CD8-positive, alpha-beta memory T cell (primary cell): Measurements from ENCODE around the gene ST14. TPM values are rescaled to one million over a fixed set of nuclear protein-coding genes. Genes with fewer than 3 reads are reported as not detected.

Experiments
- CTCF ChIA-PET: fragments of 350-600 bp; sonication (Branson Sonifier 250); formaldehyde crosslinking; loops from one replicate; lab custom pipeline; 2021; ENCODE audit warnings: antibody characterized with exemption; lab: Charles Lee
- POLR2A ChIA-PET: fragments of 350-600 bp; sonication (Branson Sonifier 250); formaldehyde crosslinking; loops from one replicate; lab custom pipeline; 2021; ENCODE audit warnings: antibody characterized with exemption; lab: Charles Lee
- DNase-seq, 5 donors: peaks; one replicate each; pipeline versions ENCODE4 v3.0.0 to v3.0.0-alpha.2; 2020 to 2022; ENCODE audit warnings: mixed read lengths in 1 of 5
- H3K27ac ChIP-seq: one replicate; pipeline ENCODE4 v1.7.0; 2013; ENCODE audit warnings: low read depth, mild to moderate bottlenecking, low read length, moderate library complexity
- H3K27me3 ChIP-seq: 2 replicates; pipeline ENCODE4 v1.7.0; 2013; ENCODE audit warnings: low read length, mild to moderate bottlenecking; ENCODE audit not compliant: insufficient read depth, poor library complexity, severe bottlenecking
- H3K36me3 ChIP-seq: 2 replicates; pipeline ENCODE4 v1.7.0; 2013; ENCODE audit warnings: mild to moderate bottlenecking, low read length, moderate library complexity; ENCODE audit not compliant: insufficient read depth
- H3K4me1 ChIP-seq: 2 replicates; pipeline ENCODE4 v1.7.0; 2013; ENCODE audit warnings: mild to moderate bottlenecking, low read length, moderate library complexity; ENCODE audit not compliant: insufficient read depth
- H3K4me3 ChIP-seq: 2 replicates; pipeline ENCODE4 v1.7.0; 2013; ENCODE audit warnings: mild to moderate bottlenecking, low read length
- H3K9me3 ChIP-seq: 2 replicates; pipeline ENCODE4 v1.7.0; 2013; ENCODE audit warnings: mild to moderate bottlenecking, low read length
- H3K27ac Mint-ChIP-seq, 8 donors: one replicate each; pipeline ENCODE4 v1.8.0; 2020 to 2021; ENCODE audit warnings: mixed read lengths in 8 of 8, mild to moderate bottlenecking in 6 of 8, inconsistent platforms in 3 of 8, moderate library complexity in 3 of 8
- H3K27me3 Mint-ChIP-seq, 2 donors: one replicate each; pipeline ENCODE4 v1.8.0; 2020 to 2021; ENCODE audit warnings: mixed read lengths in 2 of 2, mild to moderate bottlenecking in 1 of 2, moderate library complexity in 1 of 2
- H3K36me3 Mint-ChIP-seq, 3 donors: one replicate each; pipeline ENCODE4 v1.8.0; 2020 to 2021; ENCODE audit warnings: mixed read lengths in 3 of 3, inconsistent platforms in 1 of 3, mild to moderate bottlenecking in 1 of 3
- H3K4me1 Mint-ChIP-seq, 3 donors: one replicate each; pipeline ENCODE4 v1.8.0; 2020 to 2021; ENCODE audit warnings: mixed read lengths in 3 of 3, inconsistent platforms in 1 of 3, mild to moderate bottlenecking in 1 of 3
- H3K4me3 Mint-ChIP-seq, 7 donors: one replicate each; pipeline ENCODE4 v1.8.0; 2020 to 2021; ENCODE audit warnings: mixed read lengths in 7 of 7, mild to moderate bottlenecking in 6 of 7, moderate library complexity in 4 of 7, inconsistent platforms in 2 of 7
- H3K9me3 Mint-ChIP-seq, 5 donors: one replicate each; pipeline ENCODE4 v1.8.0; 2020 to 2022; ENCODE audit warnings: mixed read lengths in 5 of 5, mild to moderate bottlenecking in 3 of 5, moderate library complexity in 2 of 5, inconsistent platforms in 1 of 5
- polyA plus RNA-seq: library from polyadenylated mRNA; unstranded; fragments of 300-500 nt; fragmentation: Illumina TruSeq; gene quantifications from one replicate; pipeline ENCODE4 v1.2.3, GENCODE V29; 2021
- total RNA-seq, 2 experiments: library from RNA; stranded (reverse); gene quantifications; one replicate each; pipeline ENCODE4 v1.2.3, GENCODE V29; 2021

The ST14 gene
- total and polyA plus RNA-seq, 3 experiments from 2014 or later: 0.18 to 0.35 TPM; not detected in 1

GRCh38 chr11:130160498-130161155, 1.0 kb downstream of the ST14 start:
- Mint-ChIP-seq H3K4me3 (peak overlapping the region; percentile 19 to 65 (median 53)), H3K27me3 (peaks cover 42 to 71% of the 10 kb centered on the region in 2 donors), H3K36me3 (no peaks in the 10 kb centered on the region), H3K27ac (no peak overlapping the region), H3K9me3 (no peaks in the 10 kb centered on the region), H3K4me1 (peaks cover 11 to 27% (median 14%) of the 10 kb centered on the region in 3 donors)
- Histone ChIP-seq H3K36me3 (no peaks in the 10 kb centered on the region), H3K27ac (no peak overlapping the region), H3K4me1 (no peaks in the 10 kb centered on the region), H3K4me3 (no peak overlapping the region), H3K27me3 (peaks cover 10% of the 10 kb centered on the region), H3K9me3 (no peaks in the 10 kb centered on the region)
- CTCF ChIA-PET: no interaction called here
- no peak for DNase-seq
- POLR2A ChIA-PET: no interaction called here

GRCh38 chr11:130161441-130162145, 2.0 kb downstream of the ST14 start:
- Mint-ChIP-seq H3K4me1 (peaks cover 11 to 27% (median 14%) of the 10 kb centered on the region in 3 donors), H3K9me3 (no peaks in the 10 kb centered on the region), H3K27ac (peak overlapping the region in 1 of 8 donors; percentile 29), H3K36me3 (no peaks in the 10 kb centered on the region), H3K4me3 (peak overlapping the region in 3 of 7 donors; percentile 5 to 18 (median 15)), H3K27me3 (peaks cover 43 to 76% of the 10 kb centered on the region in 2 donors)
- Histone ChIP-seq H3K4me1 (no peaks in the 10 kb centered on the region), H3K36me3 (no peaks in the 10 kb centered on the region), H3K4me3 (no peak overlapping the region), H3K27me3 (peaks cover 10% of the 10 kb centered on the region), H3K27ac (no peak overlapping the region), H3K9me3 (no peaks in the 10 kb centered on the region)
- no peak for DNase-seq
- CTCF ChIA-PET: no interaction called here
- POLR2A ChIA-PET: no interaction called here

- Mint-ChIP-seq H3K36me3 (no peaks in the 10 kb centered on the region), H3K27me3 (peaks cover 41 to 77% of the 10 kb centered on the region in 2 donors), H3K9me3 (no peaks in the 10 kb centered on the region), H3K4me3 (no peak overlapping the region), H3K27ac (peak overlapping the region in 1 of 8 donors; percentile 47), H3K4me1 (peaks cover 11 to 27% (median 14%) of the 10 kb centered on the region in 3 donors)
- peaks cover 10% of the 10 kb centered on the region for H3K27me3 ChIP-seq
- no peaks in the 10 kb centered on the region for H3K36me3 ChIP-seq
- H3K27ac ChIP-seq: no peak overlapping the region
- POLR2A ChIA-PET: no interaction called here
- DNase-seq: no peak
- H3K4me3 ChIP-seq: no peak overlapping the region
- no peaks in the 10 kb centered on the region for H3K9me3 ChIP-seq
- CTCF ChIA-PET: no interaction called here
- H3K4me1 ChIP-seq: no peaks in the 10 kb centered on the region
Measured at GRCh38 chr11:130162733-130163132, 3.2 kb downstream of the ST14 start.

- Histone ChIP-seq H3K4me1 (no peaks in the 10 kb centered on the region), H3K4me3 (no peak overlapping the region), H3K27me3 (peaks cover 10% of the 10 kb centered on the region), H3K9me3 (no peaks in the 10 kb centered on the region), H3K27ac (no peak overlapping the region), H3K36me3 (no peaks in the 10 kb centered on the region)
- ChIA-PET POLR2A (no interaction called here), CTCF (no interaction called here)
- H3K27me3 Mint-ChIP-seq: peaks cover 41 to 76% of the 10 kb centered on the region in 2 donors
- H3K4me3 Mint-ChIP-seq: no peak overlapping the region
- H3K27ac Mint-ChIP-seq: peak overlapping the region in 1 of 8 donors; percentile 47
- H3K4me1 Mint-ChIP-seq: peaks cover 9 to 20% (median 12%) of the 10 kb centered on the region in 3 donors
- no peaks in the 10 kb centered on the region for H3K36me3 Mint-ChIP-seq
- DNase-seq: no peak
- no peaks in the 10 kb centered on the region for H3K9me3 Mint-ChIP-seq
Measured at GRCh38 chr11:130163346-130164220, 4.0 kb downstream of the ST14 start.

GRCh38 chr11:130164221-130164570, 4.6 kb downstream of the ST14 start:
- Histone ChIP-seq H3K9me3 (no peaks in the 10 kb centered on the region), H3K36me3 (no peaks in the 10 kb centered on the region), H3K4me3 (no peak overlapping the region), H3K27ac (no peak overlapping the region), H3K4me1 (no peaks in the 10 kb centered on the region), H3K27me3 (peaks cover 4% of the 10 kb centered on the region)
- peaks cover 5 to 14% (median 6%) of the 10 kb centered on the region in 3 donors for H3K4me1 Mint-ChIP-seq
- no peaks in the 10 kb centered on the region for H3K9me3 Mint-ChIP-seq
- H3K27me3 Mint-ChIP-seq: peaks cover 36 to 71% of the 10 kb centered on the region in 2 donors
- H3K36me3 Mint-ChIP-seq: no peaks in the 10 kb centered on the region
- DNase-seq: no peak
- ChIA-PET POLR2A (no interaction called here), CTCF (no interaction called here)
- H3K27ac Mint-ChIP-seq: no peak overlapping the region
- H3K4me3 Mint-ChIP-seq: no peak overlapping the region

GRCh38 chr11:130165601-130166456, 6.2 kb downstream of the ST14 start:
- peaks cover 4% of the 10 kb centered on the region for H3K27me3 ChIP-seq
- peak overlapping the region in 1 of 8 donors; percentile 31 for H3K27ac Mint-ChIP-seq
- H3K9me3 Mint-ChIP-seq: no peaks in the 10 kb centered on the region
- no peaks in the 10 kb centered on the region for H3K36me3 Mint-ChIP-seq
- peaks cover 30 to 75% of the 10 kb centered on the region in 2 donors for H3K27me3 Mint-ChIP-seq
- ChIA-PET CTCF (no interaction called here), POLR2A (no interaction called here)
- H3K4me3 ChIP-seq: no peak overlapping the region
- no peak for DNase-seq
- no peak overlapping the region for H3K4me3 Mint-ChIP-seq
- H3K4me1 ChIP-seq: no peaks in the 10 kb centered on the region
- H3K4me1 Mint-ChIP-seq: peaks cover 0 to 6% (median 0%) of the 10 kb centered on the region in 3 donors
- H3K36me3 ChIP-seq: no peaks in the 10 kb centered on the region
- H3K9me3 ChIP-seq: no peaks in the 10 kb centered on the region
- no peak overlapping the region for H3K27ac ChIP-seq

- Histone ChIP-seq H3K27me3 (peaks cover 4% of the 10 kb centered on the region), H3K4me3 (no peak overlapping the region), H3K9me3 (no peaks in the 10 kb centered on the region), H3K4me1 (no peaks in the 10 kb centered on the region), H3K36me3 (no peaks in the 10 kb centered on the region), H3K27ac (no peak overlapping the region)
- POLR2A ChIA-PET: no interaction called here
- Mint-ChIP-seq H3K4me1 (peaks cover 0 to 3% (median 0%) of the 10 kb centered on the region in 3 donors), H3K27ac (no peak overlapping the region), H3K36me3 (no peaks in the 10 kb centered on the region), H3K4me3 (no peak overlapping the region), H3K27me3 (peaks cover 24 to 73% of the 10 kb centered on the region in 2 donors), H3K9me3 (no peaks in the 10 kb centered on the region)
- CTCF ChIA-PET: no interaction called here
- DNase-seq: no peak
Measured at GRCh38 chr11:130166457-130166784, 6.8 kb downstream of the ST14 start.
